CD4-positive, CD25-positive, alpha-beta regulatory T cell (primary cell): ENCODE results near the gene MCCC2. TPM values are rescaled to one million over a fixed set of nuclear protein-coding genes. Genes with fewer than 3 reads are reported as not detected.

Experiments
- ATAC-seq, 2 donors: fragments of 150-1000 bp; cut with Tn5 transposase; one replicate each; pipeline ENCODE4 v1.10.0; 2021; ENCODE audit warnings: low read depth in 2 of 2, moderate number of reproducible peaks in 2 of 2, moderate library complexity in 1 of 2
- DNase-seq, 3 donors: peaks; one replicate each; pipeline versions ENCODE4 v3.0.0 to v3.0.0-alpha.2; 2012 to 2022; ENCODE audit warnings: mixed read lengths in 1 of 3
- H3K27ac ChIP-seq: one replicate; pipeline ENCODE4 v1.7.0; 2013; ENCODE audit warnings: mild to moderate bottlenecking, low read length; ENCODE audit not compliant: insufficient read depth, poor library complexity, severe bottlenecking
- H3K27me3 ChIP-seq: one replicate; pipeline ENCODE4 v1.7.0; 2013; ENCODE audit warnings: low read length; ENCODE audit not compliant: control insufficient read depth, insufficient read depth
- H3K36me3 ChIP-seq: one replicate; pipeline ENCODE4 v1.7.0; 2013; ENCODE audit warnings: mild to moderate bottlenecking, low read length, moderate library complexity; ENCODE audit not compliant: control insufficient read depth, insufficient read depth
- H3K4me1 ChIP-seq: 2 replicates; pipeline ENCODE4 v1.7.0; 2013; ENCODE audit warnings: mild to moderate bottlenecking, low read length; ENCODE audit not compliant: insufficient read depth, control insufficient read depth, poor library complexity, severe bottlenecking
- H3K4me3 ChIP-seq: one replicate; pipeline ENCODE4 v1.7.0; 2013; ENCODE audit warnings: low read depth, mild to moderate bottlenecking, low read length, moderate library complexity
- H3K9me3 ChIP-seq, 2 experiments: 1 replicate in 1 of 2; 2 replicates in 1 of 2; pipeline ENCODE4 v1.7.0; 2013; ENCODE audit warnings: low read length in 2 of 2, mild to moderate bottlenecking in 1 of 2, moderate library complexity in 1 of 2; ENCODE audit not compliant: control insufficient read depth in 2 of 2
- H3K27ac Mint-ChIP-seq, 3 donors: one replicate each; pipeline ENCODE4 v1.8.0; 2020 to 2022; ENCODE audit warnings: mild to moderate bottlenecking in 3 of 3, mixed read lengths in 3 of 3, moderate library complexity in 2 of 3
- H3K27me3 Mint-ChIP-seq: one replicate; pipeline ENCODE4 v1.8.0; 2022; ENCODE audit warnings: mild to moderate bottlenecking, mixed read lengths
- H3K36me3 Mint-ChIP-seq: one replicate; pipeline ENCODE4 v1.8.0; 2020; ENCODE audit warnings: mixed read lengths
- H3K4me1 Mint-ChIP-seq, 4 donors: one replicate each; pipeline ENCODE4 v1.8.0; 2020 to 2022; ENCODE audit warnings: mixed read lengths in 4 of 4, mild to moderate bottlenecking in 1 of 4
- H3K4me3 Mint-ChIP-seq, 4 donors: one replicate each; pipeline ENCODE4 v1.8.0; 2020 to 2022; ENCODE audit warnings: mild to moderate bottlenecking in 4 of 4, mixed read lengths in 4 of 4, moderate library complexity in 3 of 4
- H3K9me3 Mint-ChIP-seq, 7 donors: one replicate each; pipeline ENCODE4 v1.8.0; 2020 to 2022; ENCODE audit warnings: mixed read lengths in 7 of 7, mild to moderate bottlenecking in 3 of 7, moderate library complexity in 2 of 7
- polyA plus RNA-seq, 4 donors: library from polyadenylated mRNA; unstranded; fragments of 300-500 nt; fragmentation: Illumina TruSeq; gene quantifications; one replicate each; pipeline ENCODE4 v1.2.3, GENCODE V29; 2021
- total RNA-seq: library from RNA; stranded (reverse); gene quantifications from one replicate; pipeline ENCODE4 v1.2.3, GENCODE V29; 2022

The MCCC2 gene
- total and polyA plus RNA-seq, 5 donors from 2014 or later: 26.7 to 45.8 (median 30.9) TPM

- Mint-ChIP-seq H3K4me1 (peaks cover 4 to 7% (median 5%) of the 10 kb centered on the region in 4 donors), H3K27ac (no peak overlapping the region), H3K9me3 (peaks cover 0 to 6% (median 2%) of the 10 kb centered on the region in 7 donors), H3K27me3 (peaks cover 10% of the 10 kb centered on the region), H3K36me3 (peaks cover 3% of the 10 kb centered on the region), H3K4me3 (no peak overlapping the region)
- no peak for ATAC-seq
- no peaks in the 10 kb centered on the region for H3K36me3 ChIP-seq
- H3K27ac ChIP-seq: no peak overlapping the region
- peaks cover 0 to 5% of the 10 kb centered on the region in 2 experiments for H3K9me3 ChIP-seq
- DNase-seq: no peak
- H3K27me3 ChIP-seq: peaks cover 10% of the 10 kb centered on the region
- peaks cover 6% of the 10 kb centered on the region for H3K4me1 ChIP-seq
- H3K4me3 ChIP-seq: no peak overlapping the region
Observed at GRCh38 chr5:71693828-71694427, 106.8 kb downstream of the MCCC2 start.

- H3K9me3 ChIP-seq: peaks cover 0 to 5% of the 10 kb centered on the region in 2 experiments
- DNase-seq (no peak), ATAC-seq (no peak)
- H3K27ac ChIP-seq: no peak overlapping the region
- Mint-ChIP-seq H3K9me3 (peaks cover 0 to 6% (median 2%) of the 10 kb centered on the region in 7 donors), H3K4me3 (no peak overlapping the region), H3K36me3 (peaks cover 3% of the 10 kb centered on the region), H3K4me1 (peaks cover 4 to 8% (median 5%) of the 10 kb centered on the region in 4 donors), H3K27ac (no peak overlapping the region), H3K27me3 (peaks cover 9% of the 10 kb centered on the region)
- peaks cover 10% of the 10 kb centered on the region for H3K27me3 ChIP-seq
- H3K36me3 ChIP-seq: no peaks in the 10 kb centered on the region
- H3K4me3 ChIP-seq: no peak overlapping the region
- peaks cover 6% of the 10 kb centered on the region for H3K4me1 ChIP-seq
Observed at GRCh38 chr5:71695071-71695470, 107.9 kb downstream of the MCCC2 start.

- ATAC-seq (no peak), DNase-seq (no peak)
- H3K4me1 ChIP-seq: peaks cover 6% of the 10 kb centered on the region
- H3K4me3 ChIP-seq: no peak overlapping the region
- H3K27me3 ChIP-seq: peaks cover 10% of the 10 kb centered on the region
- H3K9me3 Mint-ChIP-seq: peaks cover 0 to 6% (median 2%) of the 10 kb centered on the region in 7 donors
- H3K36me3 ChIP-seq: no peaks in the 10 kb centered on the region
- peaks cover 4 to 8% (median 5%) of the 10 kb centered on the region in 4 donors for H3K4me1 Mint-ChIP-seq
- H3K36me3 Mint-ChIP-seq: peaks cover 3% of the 10 kb centered on the region
- H3K27ac ChIP-seq: no peak overlapping the region
- peaks cover 0 to 5% of the 10 kb centered on the region in 2 experiments for H3K9me3 ChIP-seq
- no peak overlapping the region for H3K4me3 Mint-ChIP-seq
- H3K27ac Mint-ChIP-seq: no peak overlapping the region
- H3K27me3 Mint-ChIP-seq: peaks cover 6% of the 10 kb centered on the region
Observed at GRCh38 chr5:71695595-71695994, 108.5 kb downstream of the MCCC2 start.

DNA sequence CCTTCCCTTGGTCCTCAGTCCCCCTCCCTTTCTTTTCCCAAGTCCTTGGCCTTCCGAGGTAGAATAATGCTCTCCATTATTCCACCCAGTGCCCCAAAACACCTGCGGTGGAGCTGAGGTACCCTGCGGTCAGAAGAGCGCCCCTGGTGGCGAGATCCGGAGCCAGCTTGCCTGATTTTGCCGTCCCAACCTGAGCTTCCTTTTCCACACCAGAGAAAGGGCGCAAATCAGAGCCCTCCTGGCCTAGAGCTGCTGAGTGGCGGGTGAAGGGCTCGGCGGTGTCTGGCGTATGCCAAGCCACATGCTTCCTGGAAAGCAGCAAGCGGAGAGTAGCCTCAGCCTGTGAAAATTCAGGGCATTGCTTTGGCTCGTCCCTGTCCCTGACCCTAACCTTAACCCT is 110.8 kb downstream of the MCCC2 start:
- Mint-ChIP-seq H3K27me3 (peaks cover 6% of the 10 kb centered on the region), H3K36me3 (peaks cover 3% of the 10 kb centered on the region), H3K4me1 (peaks cover 4 to 8% (median 5%) of the 10 kb centered on the region in 4 donors), H3K4me3 (no peak overlapping the region), H3K27ac (no peak overlapping the region), H3K9me3 (peaks cover 0 to 6% (median 2%) of the 10 kb centered on the region in 7 donors)
- H3K27me3 ChIP-seq: peaks cover 8% of the 10 kb centered on the region
- ATAC-seq (no peak), DNase-seq (no peak)
- peak overlapping the region; percentile 51 for H3K4me3 ChIP-seq
- peaks cover 6% of the 10 kb centered on the region for H3K4me1 ChIP-seq
- H3K36me3 ChIP-seq: no peaks in the 10 kb centered on the region
- peaks cover 0 to 5% of the 10 kb centered on the region in 2 experiments for H3K9me3 ChIP-seq
- H3K27ac ChIP-seq: no peak overlapping the region

GRCh38 chr5:71699233-71699632 is 112.1 kb downstream of the MCCC2 start:
- peaks cover 6% of the 10 kb centered on the region for H3K4me1 ChIP-seq

GRCh38 chr5:71699751-71700150 is 112.6 kb downstream of the MCCC2 start:
- Histone ChIP-seq H3K4me1 (peaks cover 6% of the 10 kb centered on the region), H3K9me3 (peaks cover 0 to 5% of the 10 kb centered on the region in 2 experiments), H3K36me3 (no peaks in the 10 kb centered on the region), H3K27ac (no peak overlapping the region), H3K4me3 (no peak overlapping the region), H3K27me3 (peaks cover 8% of the 10 kb centered on the region)
- H3K27me3 Mint-ChIP-seq: peaks cover 2% of the 10 kb centered on the region
- peaks cover 3% of the 10 kb centered on the region for H3K36me3 Mint-ChIP-seq
- H3K27ac Mint-ChIP-seq: no peak overlapping the region
- no peak overlapping the region for H3K4me3 Mint-ChIP-seq
- H3K4me1 Mint-ChIP-seq: peaks cover 4 to 8% (median 5%) of the 10 kb centered on the region in 4 donors
- no peak for ATAC-seq
- DNase-seq: no peak
- H3K9me3 Mint-ChIP-seq: peaks cover 0 to 6% (median 2%) of the 10 kb centered on the region in 7 donors

More at GRCh38 chr5:71699233-71699632, 112.1 kb downstream of the MCCC2 start:
- no peaks in the 10 kb centered on the region for H3K36me3 ChIP-seq
- peaks cover 0 to 5% of the 10 kb centered on the region in 2 experiments for H3K9me3 ChIP-seq
- H3K27me3 Mint-ChIP-seq: peaks cover 4% of the 10 kb centered on the region
- no peak overlapping the region for H3K27ac ChIP-seq
- H3K36me3 Mint-ChIP-seq: peaks cover 3% of the 10 kb centered on the region
- H3K27ac Mint-ChIP-seq: no peak overlapping the region
- H3K4me1 Mint-ChIP-seq: peaks cover 4 to 8% (median 5%) of the 10 kb centered on the region in 4 donors
- no peak overlapping the region for H3K4me3 ChIP-seq
- peaks cover 8% of the 10 kb centered on the region for H3K27me3 ChIP-seq
- no peak for ATAC-seq
- H3K4me3 Mint-ChIP-seq: no peak overlapping the region
- DNase-seq: no peak
- peaks cover 0 to 6% (median 2%) of the 10 kb centered on the region in 7 donors for H3K9me3 Mint-ChIP-seq

- peaks cover 5% of the 10 kb centered on the region for H3K27me3 Mint-ChIP-seq
Observed at GRCh38 chr5:71700803-71701202, 113.7 kb downstream of the MCCC2 start.

DNA sequence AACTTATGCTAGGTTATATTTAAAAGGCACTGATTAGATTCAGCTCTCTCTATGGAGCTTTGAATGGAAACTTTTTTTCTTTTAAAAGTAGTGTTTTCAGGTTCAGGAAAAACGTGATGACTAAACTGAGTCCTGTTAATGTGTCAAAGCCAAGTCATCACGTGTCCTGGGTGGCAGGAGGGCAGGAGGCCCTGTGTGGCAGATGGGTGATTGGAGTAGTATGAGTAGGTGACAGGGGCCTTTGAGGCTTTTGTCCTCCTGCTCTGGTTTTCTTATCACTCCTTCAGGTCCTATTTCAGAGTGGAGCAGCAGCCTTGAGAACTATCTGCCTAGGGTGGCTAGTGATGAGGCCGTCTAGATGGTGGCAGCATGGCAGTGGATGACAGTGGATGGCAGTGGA is 114.3 kb downstream of the MCCC2 start:
- no peak overlapping the region for H3K27ac Mint-ChIP-seq
- H3K4me1 ChIP-seq: peaks cover 6% of the 10 kb centered on the region
- H3K4me3 ChIP-seq: no peak overlapping the region
- H3K36me3 ChIP-seq: no peaks in the 10 kb centered on the region
- H3K9me3 Mint-ChIP-seq: peaks cover 0 to 6% (median 0%) of the 10 kb centered on the region in 7 donors
- peaks cover 3% of the 10 kb centered on the region for H3K36me3 Mint-ChIP-seq
- ATAC-seq: no peak
- no peak for DNase-seq
- peaks cover 5% of the 10 kb centered on the region for H3K27me3 Mint-ChIP-seq
- H3K9me3 ChIP-seq: peaks cover 0 to 5% of the 10 kb centered on the region in 2 experiments
- H3K4me3 Mint-ChIP-seq: no peak overlapping the region
- H3K27ac ChIP-seq: no peak overlapping the region
- H3K4me1 Mint-ChIP-seq: peaks cover 4 to 8% (median 5%) of the 10 kb centered on the region in 4 donors
- peaks cover 1% of the 10 kb centered on the region for H3K27me3 ChIP-seq

More at GRCh38 chr5:71700803-71701202, 113.7 kb downstream of the MCCC2 start:
- H3K4me3 Mint-ChIP-seq: no peak overlapping the region
- H3K36me3 Mint-ChIP-seq: peaks cover 3% of the 10 kb centered on the region
- peaks cover 4 to 8% (median 5%) of the 10 kb centered on the region in 4 donors for H3K4me1 Mint-ChIP-seq
- Histone ChIP-seq H3K4me1 (peaks cover 6% of the 10 kb centered on the region), H3K27ac (no peak overlapping the region), H3K4me3 (no peak overlapping the region), H3K36me3 (no peaks in the 10 kb centered on the region), H3K9me3 (peaks cover 0 to 5% of the 10 kb centered on the region in 2 experiments), H3K27me3 (peaks cover 4% of the 10 kb centered on the region)
- DNase-seq: no peak
- no peak overlapping the region for H3K27ac Mint-ChIP-seq
- peaks cover 0 to 6% (median 2%) of the 10 kb centered on the region in 7 donors for H3K9me3 Mint-ChIP-seq
- ATAC-seq: no peak
